Islet precursor cell (in vitro differentiated cells): ENCODE data around the gene CDK17.
"Not testable (repeated sequence)": the region's sequence is repeated elsewhere in the genome, so short reads cannot be mapped to it uniquely, and the experiment has no call there.

Experiments
- DNase-seq: peaks from one replicate; pipeline ENCODE4 v3.0.0-alpha.2; 2018

CDK17 gene

GRCh38 chr12:96352161-96352835 is 47.9 kb downstream of the CDK17 start:
- no peak for DNase-seq

DNA sequence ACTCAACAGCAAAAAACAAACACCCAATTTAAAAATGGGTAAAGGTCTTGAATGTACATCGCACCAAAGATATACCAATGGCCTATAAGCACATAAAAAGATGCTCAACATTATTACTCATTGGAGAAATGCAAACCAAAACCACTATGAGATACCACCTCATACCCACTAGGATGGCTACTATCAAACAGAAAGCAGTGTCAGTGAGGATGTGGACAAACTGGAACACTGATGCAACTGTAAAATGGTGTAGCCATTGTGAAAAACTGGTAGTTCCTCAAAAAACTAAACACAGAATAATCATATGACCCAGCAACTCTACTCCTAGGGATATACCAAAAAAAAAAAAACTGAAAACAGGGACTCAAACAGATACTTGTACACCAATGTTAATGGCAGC is 49.3 kb downstream of the CDK17 start:
- DNase-seq, result no peak

GRCh38 chr12:96347130-96347699 is 53.0 kb downstream of the CDK17 start:
- DNase-seq, result no peak

GRCh38 chr12:96346716-96347115 is 53.5 kb downstream of the CDK17 start:
- not testable (repeated sequence) for DNase-seq

GRCh38 chr12:96344124-96344695 is 56.0 kb downstream of the CDK17 start:
- no peak for DNase-seq

DNA sequence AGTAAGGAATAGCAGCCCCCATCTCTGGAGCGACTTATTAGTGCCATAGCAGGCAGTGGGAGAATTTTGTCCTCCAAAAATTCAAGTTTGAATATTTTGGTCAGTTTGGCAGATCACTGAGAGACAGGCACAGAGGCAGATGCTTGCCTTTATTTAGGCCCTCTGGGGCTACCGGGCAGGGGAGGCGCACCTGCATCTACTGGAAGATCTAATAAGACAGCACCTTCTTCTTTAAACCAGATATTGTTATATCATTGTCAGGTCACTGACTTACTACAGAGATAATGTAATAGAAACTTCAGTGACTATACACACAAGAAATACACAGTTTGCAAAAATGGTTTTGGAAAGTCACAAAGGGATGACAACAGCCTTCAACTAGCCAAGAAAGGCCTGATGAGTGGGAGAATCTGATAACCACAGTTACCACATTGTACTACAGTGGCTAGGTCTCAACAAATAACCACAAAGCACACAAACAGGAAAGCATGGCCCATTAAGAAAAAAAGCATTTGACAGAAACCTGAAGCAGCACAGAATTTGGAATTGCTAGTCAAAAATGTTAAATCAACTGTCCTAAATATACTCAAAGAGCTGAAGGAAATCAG is 56.8 kb downstream of the CDK17 start:
- no peak for DNase-seq

DNA sequence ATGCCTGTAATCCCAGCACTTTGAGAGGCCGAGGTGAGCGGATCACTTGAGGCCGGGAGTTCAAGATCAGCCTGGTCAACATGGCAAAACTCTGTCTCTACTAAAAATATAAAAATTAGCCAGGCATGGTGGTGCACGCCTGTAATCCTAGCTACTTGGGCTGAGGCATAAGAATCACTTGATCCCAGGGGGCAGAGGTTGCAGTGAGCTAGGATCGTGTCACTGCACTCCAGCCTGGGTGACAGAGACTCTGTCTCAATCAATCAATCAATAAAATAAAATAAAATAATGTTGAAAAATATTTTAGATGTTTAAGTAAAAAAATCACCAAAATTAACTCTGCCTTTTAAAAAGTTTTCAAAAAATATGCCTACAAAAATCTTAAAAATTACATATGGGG is 60.6 kb downstream of the CDK17 start:
- not testable (repeated sequence) for DNase-seq

DNA sequence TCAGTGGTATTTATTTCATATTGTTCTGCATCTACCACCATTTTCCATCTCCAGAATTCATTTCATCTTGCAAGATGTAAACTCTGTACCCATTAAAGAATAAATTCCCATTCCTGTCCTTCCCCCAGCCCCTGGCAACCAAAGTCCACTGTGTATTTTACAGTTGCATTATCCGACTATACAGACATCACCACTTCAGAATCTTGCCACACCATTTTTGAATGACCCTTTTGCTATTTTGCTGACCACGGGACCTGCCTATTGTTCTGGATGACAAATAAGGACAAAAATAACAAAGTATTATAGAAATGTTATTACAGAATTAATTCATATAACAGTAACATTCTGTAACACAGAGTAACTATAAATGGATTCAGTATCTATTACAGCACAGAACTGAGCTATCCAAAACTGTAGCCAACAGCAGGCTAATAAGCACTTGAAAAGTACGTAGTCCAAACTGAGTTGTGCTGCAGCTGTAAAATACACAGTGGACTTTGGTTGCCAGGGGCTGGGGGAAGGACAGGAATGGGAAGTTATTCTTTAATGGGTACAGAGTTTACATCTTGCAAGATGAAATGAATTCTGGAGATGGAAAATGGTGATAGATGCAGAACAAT is 61.3 kb downstream of the CDK17 start:
- DNase-seq, result no peak

DNA sequence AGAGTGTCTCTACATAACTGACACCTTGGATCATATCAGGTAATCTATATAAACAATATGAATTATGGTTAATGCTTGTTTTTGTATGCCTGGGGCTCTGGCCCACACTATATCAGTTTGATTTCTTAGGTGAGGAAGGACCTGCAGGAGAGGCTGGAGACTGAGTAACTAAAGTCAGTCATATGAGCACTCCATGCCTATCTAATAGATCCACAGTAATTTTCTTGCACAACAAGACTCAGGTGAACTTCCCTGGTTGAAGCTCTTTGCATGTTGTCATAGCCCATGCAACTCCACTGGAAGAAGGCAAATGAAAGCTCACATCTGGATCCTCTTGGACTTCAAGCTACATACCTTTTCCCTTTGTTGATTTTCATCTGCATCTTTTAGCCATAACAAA is 62.3 kb downstream of the CDK17 start:
- DNase-seq, result no peak

DNA sequence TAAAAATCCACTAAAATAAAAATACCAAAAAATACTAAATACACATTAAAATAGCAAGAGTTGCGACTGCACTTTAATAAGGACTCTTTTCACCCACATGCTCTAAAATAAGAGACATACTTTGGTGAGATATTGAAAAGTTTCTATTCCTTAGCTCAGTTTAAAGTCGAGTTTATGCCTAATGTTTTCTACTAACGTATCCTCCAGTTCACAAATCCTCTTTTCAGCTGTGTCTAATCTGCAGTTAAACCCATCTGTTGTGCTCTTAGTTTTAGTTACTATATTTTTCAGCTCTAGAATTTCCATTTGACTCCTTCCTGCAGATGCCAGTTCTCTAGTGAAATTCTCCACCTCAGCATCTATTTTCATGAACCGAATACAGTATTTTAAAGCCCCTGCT is 63.8 kb downstream of the CDK17 start:
- no peak for DNase-seq

DNA sequence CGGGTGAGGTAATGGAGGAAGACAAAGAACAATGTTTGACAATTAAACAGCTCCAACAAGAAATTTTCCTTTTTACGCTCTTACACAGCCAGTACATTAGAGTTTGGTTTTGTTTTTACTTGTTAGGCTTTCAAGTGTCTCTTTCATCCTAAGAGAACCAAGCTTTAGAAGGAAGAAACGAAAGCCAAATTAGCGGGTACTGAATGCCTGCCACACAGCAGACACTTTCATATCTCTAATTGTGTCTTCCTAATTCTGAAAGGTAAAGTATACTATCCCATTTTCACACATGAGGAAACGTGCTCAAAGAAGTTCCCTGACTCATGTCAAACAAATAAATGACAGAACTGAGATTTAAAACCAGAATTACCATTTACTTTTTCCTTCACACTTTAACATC is 65.0 kb downstream of the CDK17 start:
- no peak for DNase-seq

- DNase-seq, result no peak
Measured at GRCh38 chr12:96334502-96334901, 65.7 kb downstream of the CDK17 start.

- DNase-seq, result no peak
Measured at GRCh38 chr12:96329545-96329944, 70.7 kb downstream of the CDK17 start.

- no peak for DNase-seq
Measured at GRCh38 chr12:96329018-96329417, 71.2 kb downstream of the CDK17 start.

- DNase-seq, result no peak
Measured at GRCh38 chr12:96327889-96328288, 72.3 kb downstream of the CDK17 start.

DNA sequence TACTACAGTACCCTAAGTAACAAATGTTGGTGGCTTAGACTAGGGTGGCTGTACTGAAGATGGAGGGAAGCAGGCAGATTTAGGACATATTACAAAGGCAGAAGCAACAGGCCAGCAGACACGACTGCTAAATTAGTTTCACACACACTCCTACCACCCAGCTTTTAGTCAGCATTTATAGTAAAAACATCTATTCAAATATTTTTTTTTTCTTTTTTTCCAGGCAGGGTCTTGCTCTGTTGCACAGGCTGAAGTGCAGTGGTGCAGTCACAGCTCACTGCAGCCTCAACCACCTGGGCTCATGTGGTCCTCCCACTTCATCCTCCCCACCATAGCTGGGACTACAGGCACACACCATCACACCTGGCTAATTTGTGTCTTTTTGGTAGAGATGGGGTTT is 72.9 kb downstream of the CDK17 start:
- DNase-seq, result no peak

GRCh38 chr12:96326628-96327227 is 73.5 kb downstream of the CDK17 start:
- DNase-seq, result no peak

- DNase-seq, result no peak
Measured at GRCh38 chr12:96323906-96324305, 76.3 kb downstream of the CDK17 start.

GRCh38 chr12:96322720-96323119 is 77.5 kb downstream of the CDK17 start:
- DNase-seq, result no peak

DNA sequence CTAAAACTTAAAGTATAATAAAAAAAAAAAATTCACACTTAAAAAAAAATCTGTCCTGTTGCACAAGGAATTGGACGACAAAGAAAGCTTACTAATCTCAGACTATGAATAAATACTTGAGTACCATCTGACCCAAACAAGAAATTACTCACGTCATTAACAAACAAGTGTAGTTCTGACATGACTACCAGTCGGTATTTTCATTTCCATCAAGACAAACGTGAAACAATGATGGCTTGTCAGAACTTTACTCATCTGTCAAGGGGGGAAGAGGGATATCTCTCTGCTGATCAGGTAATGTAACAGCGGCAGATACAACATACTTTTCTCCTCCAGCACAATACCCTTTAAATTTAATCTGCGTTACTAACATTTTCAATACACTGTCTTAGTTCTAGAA is 78.3 kb downstream of the CDK17 start:
- DNase-seq, result no peak

GRCh38 chr12:96317801-96318200 is 82.4 kb downstream of the CDK17 start:
- not testable (repeated sequence) for DNase-seq

- not testable (repeated sequence) for DNase-seq
Measured at GRCh38 chr12:96315741-96316481, 84.3 kb downstream of the CDK17 start.

GRCh38 chr12:96314723-96315122 is 85.5 kb downstream of the CDK17 start:
- no peak for DNase-seq
